Endodermal cell (in vitro differentiated cells): ENCODE data around the gene JAK3. TPM values are rescaled to one million over a fixed set of nuclear protein-coding genes. Genes with fewer than 3 reads are reported as not detected.

Experiments
- DNase-seq: peaks from one replicate; pipeline ENCODE4 v3.0.0-alpha.2; 2017
- H3K27ac ChIP-seq: 2 replicates; pipeline ENCODE4 v1.5.1; 2013; ENCODE audit warnings: mild to moderate bottlenecking, low read depth, low read length, moderate library complexity
- H3K27me3 ChIP-seq: 2 replicates; pipeline ENCODE4 v1.6.1; 2013; ENCODE audit warnings: mild to moderate bottlenecking, low read length, moderate library complexity; ENCODE audit not compliant: insufficient read depth, control insufficient read depth, poor library complexity, severe bottlenecking
- H3K36me3 ChIP-seq: 2 replicates; pipeline ENCODE4 v1.7.0; 2013; ENCODE audit warnings: mild to moderate bottlenecking, low read length, moderate library complexity; ENCODE audit not compliant: control insufficient read depth, insufficient read depth
- H3K4me1 ChIP-seq: one replicate; pipeline ENCODE4 v1.7.0; 2013; ENCODE audit warnings: low read length; ENCODE audit not compliant: control insufficient read depth, insufficient read depth
- H3K4me3 ChIP-seq: 2 replicates; pipeline ENCODE4 v1.5.1; 2013; ENCODE audit warnings: mild to moderate bottlenecking, low read length, moderate library complexity
- H3K9ac ChIP-seq: 2 replicates; pipeline ENCODE4 v1.6.1; 2013; ENCODE audit warnings: mild to moderate bottlenecking, low read length, moderate library complexity; ENCODE audit not compliant: poor library complexity, severe bottlenecking; ENCODE audit errors: extremely low read depth
- H3K9me3 ChIP-seq: 2 replicates; pipeline ENCODE4 v1.6.1; 2013; ENCODE audit warnings: mild to moderate bottlenecking, low read length, moderate library complexity; ENCODE audit not compliant: control insufficient read depth
- H3K27ac Mint-ChIP-seq: 2 replicates; pipeline ENCODE4 v1.8.0; 2020; ENCODE audit warnings: mixed read lengths
- H3K27me3 Mint-ChIP-seq: 2 replicates; pipeline ENCODE4 v1.8.0; 2021; ENCODE audit warnings: mild to moderate bottlenecking, mixed read lengths; ENCODE audit not compliant: insufficient read depth
- H3K36me3 Mint-ChIP-seq: 2 replicates; pipeline ENCODE4 v1.8.0; 2020; ENCODE audit warnings: low read depth, mixed read lengths
- H3K4me1 Mint-ChIP-seq: 2 replicates; pipeline ENCODE4 v1.8.0; 2020; ENCODE audit warnings: mixed read lengths
- H3K4me3 Mint-ChIP-seq: 2 replicates; pipeline ENCODE4 v1.8.0; 2020; ENCODE audit warnings: mild to moderate bottlenecking, moderate library complexity, mixed read lengths
- H3K9me3 Mint-ChIP-seq: 2 replicates; pipeline ENCODE4 v1.8.0; 2020; ENCODE audit warnings: mild to moderate bottlenecking, mixed read lengths
- CTCF ChIP-seq: fragments of 200-600 bp; sonication (generic); conservative IDR thresholded peaks from 2 replicates; pipeline ENCODE4 v1.5.0; 2021; ENCODE audit warnings: antibody characterized with exemption, mild to moderate bottlenecking
- WGBS, 2 experiments: methylation state at CpG; one replicate each; pipeline versions ENCODE4 v1.1.5 to v1.1.7; 2013; ENCODE audit warnings: missing lambda C conversion rate in 2 of 2, mixed read lengths in 1 of 2; ENCODE audit not compliant: insufficient coverage in 1 of 2, insufficient read length in 1 of 2; 5-methylcytosine and 5-hydroxymethylcytosine counted together
- long read RNA-seq, 4 experiments: library from polyadenylated mRNA in 2 of 4; library from RNA in 1 of 4; library from capped mRNA in 1 of 4; stranded (forward) in 3 of 4; unstranded in 1 of 4; transcript quantifications; one replicate each; pipeline ENCODE4 v2.0.0, GENCODE V29; 2020 to 2021; ENCODE audit warnings: inconsistent platforms in 1 of 4
- polyA plus RNA-seq, 2 experiments: library from polyadenylated mRNA; stranded (reverse); fragments of 50-300 nt; gene quantifications; one replicate each; pipeline ENCODE4 v1.2.3, GENCODE V29; 2013
- total RNA-seq, 2 donors: library from RNA; stranded (reverse); fragmentation: NEBNext Ultra II Directional in 1 of 2; extraction: Animal tissue kit (Norgen Biotek cat#: 25700) in 1 of 2; gene quantifications; 2 replicates in 1 of 2; 3 replicates in 1 of 2; pipeline ENCODE4 v1.2.1, GENCODE V29; 2021

The JAK3 gene
- total RNA-seq: 1 to 10 TPM; 2.8 to 3.2 TPM
- 2.7 TPM for polyA plus RNA-seq (2013, experiment 1 of 2)
- 3.0 TPM for polyA plus RNA-seq (2013, experiment 2 of 2)
- long read RNA-seq, experiment 1, partial matches to known transcripts: 0 of 1 reads
- long read RNA-seq, experiment 1, other reads (novel, unspliced or antisense): 1 of 1 reads
- long read RNA-seq, experiment 2, full-length matches to known transcripts: 1 of 9 reads
- long read RNA-seq, experiment 2, partial matches to known transcripts: 7 of 9 reads
- long read RNA-seq, experiment 2, other reads (novel, unspliced or antisense): 1 of 9 reads
- long read RNA-seq, experiment 3, partial matches to known transcripts: 2 of 3 reads
- long read RNA-seq, experiment 3, other reads (novel, unspliced or antisense): 1 of 3 reads
- long read RNA-seq, experiment 4, partial matches to known transcripts: 0 of 3 reads
- long read RNA-seq, experiment 4, other reads (novel, unspliced or antisense): 3 of 3 reads

DNA sequence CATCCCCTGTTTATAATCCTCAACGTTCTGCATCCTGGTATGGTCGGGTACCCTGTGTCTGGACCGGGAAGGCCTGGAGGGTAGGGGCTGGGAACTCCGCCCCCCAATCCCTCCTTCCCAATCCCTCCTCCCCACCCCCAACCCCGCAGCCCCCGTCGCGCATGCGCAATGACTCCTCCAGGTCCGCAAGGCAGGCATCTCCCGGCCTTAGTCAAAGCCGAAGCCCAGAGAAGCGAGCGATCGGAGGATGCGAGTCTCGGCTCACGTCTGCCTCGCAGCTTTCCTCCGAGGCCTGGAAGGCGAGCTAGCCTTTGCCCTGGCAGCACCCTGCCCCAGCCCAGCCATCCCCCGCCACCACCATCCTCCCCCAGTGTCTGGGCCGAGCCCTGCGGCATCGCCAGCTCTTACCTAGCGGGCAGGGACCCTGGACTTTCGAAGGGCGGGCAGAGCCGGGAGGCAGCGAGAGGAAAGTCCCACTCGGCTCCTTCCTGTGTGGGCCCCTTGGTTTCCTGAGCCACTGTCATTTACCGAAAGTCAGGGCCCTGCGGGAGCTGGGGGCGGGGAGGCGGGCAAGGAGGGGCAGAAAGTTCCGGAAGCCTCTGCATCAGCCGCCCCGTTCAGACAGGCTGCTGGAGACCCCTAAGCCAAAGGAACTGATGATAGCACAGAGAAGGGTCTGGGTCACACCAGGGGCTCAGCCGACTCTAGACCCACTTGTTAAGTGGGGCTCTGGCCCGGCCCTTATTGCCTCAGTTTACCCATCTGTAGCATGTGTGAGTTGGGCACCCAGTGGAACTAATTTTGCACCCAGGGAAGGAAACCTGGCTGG, at the start of gene JAK3:
Gene JAK3 (minus strand): TSS at position 445 of the 829 bp plus-strand sequence. CDS start 3,565 bp downstream, outside the sequence.
- H3K27me3 Mint-ChIP-seq: peaks cover 40% of the 10 kb centered on the region
- Histone ChIP-seq H3K36me3 (no peaks in the 10 kb centered on the region), H3K4me3 (no peak within 1 kb of the TSS), H3K27ac (no peak within 1 kb of the TSS), H3K4me1 (peaks cover under 1% of the 10 kb centered on the region), H3K9ac (no peak within 1 kb of the TSS), H3K27me3 (peaks cover 15% of the 10 kb centered on the region), H3K9me3 (no peaks in the 10 kb centered on the region)
- no peak for TF ChIP-seq CTCF
- no peak within 1 kb of the TSS for H3K27ac Mint-ChIP-seq
- no peaks in the 10 kb centered on the region for H3K9me3 Mint-ChIP-seq
- no peaks in the 10 kb centered on the region for H3K4me1 Mint-ChIP-seq
- WGBS, 2 experiments: 26 to 46% methylated on average over 15 to 40 of the region's 40 CpGs
- H3K4me3 Mint-ChIP-seq: peak within 1 kb of the TSS; percentile 47
- no peaks in the 10 kb centered on the region for H3K36me3 Mint-ChIP-seq
- peak; percentile 97 for DNase-seq

DNA sequence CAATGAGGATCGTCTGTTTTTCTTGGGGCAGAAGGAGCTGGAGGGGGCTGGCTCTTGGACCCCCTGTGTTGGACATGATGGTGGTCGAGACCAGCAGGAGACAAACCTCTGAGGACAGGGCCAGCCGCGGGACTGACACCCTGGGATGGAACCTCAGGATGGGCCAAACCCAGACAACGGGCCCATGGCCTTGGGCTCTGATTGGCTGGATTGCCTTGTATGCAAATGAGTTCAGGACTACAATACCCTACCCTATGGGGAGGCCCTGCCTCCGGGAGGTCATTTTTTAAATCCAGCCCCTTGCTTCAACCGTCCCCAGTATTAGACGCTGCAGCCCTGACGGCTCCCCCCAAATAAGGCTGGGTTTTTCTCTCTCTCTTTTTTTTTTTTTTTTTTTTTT, 46.0 kb upstream of the JAK3 start:
- TF ChIP-seq CTCF: no peak
- H3K27ac Mint-ChIP-seq: no peak overlapping the region
- WGBS, 2 experiments: 63 to 88% methylated on average over 5 to 9 of the region's 9 CpGs
- peaks cover 26% of the 10 kb centered on the region for H3K27me3 Mint-ChIP-seq
- Histone ChIP-seq H3K4me3 (no peak overlapping the region), H3K4me1 (no peaks in the 10 kb centered on the region), H3K27me3 (peaks cover 8% of the 10 kb centered on the region), H3K27ac (no peak overlapping the region), H3K36me3 (no peaks in the 10 kb centered on the region), H3K9me3 (no peaks in the 10 kb centered on the region), H3K9ac (no peak overlapping the region)
- H3K9me3 Mint-ChIP-seq: peaks cover under 1% of the 10 kb centered on the region
- no peak overlapping the region for H3K4me3 Mint-ChIP-seq
- H3K36me3 Mint-ChIP-seq: no peaks in the 10 kb centered on the region
- H3K4me1 Mint-ChIP-seq: no peaks in the 10 kb centered on the region
- no peak for DNase-seq

DNA sequence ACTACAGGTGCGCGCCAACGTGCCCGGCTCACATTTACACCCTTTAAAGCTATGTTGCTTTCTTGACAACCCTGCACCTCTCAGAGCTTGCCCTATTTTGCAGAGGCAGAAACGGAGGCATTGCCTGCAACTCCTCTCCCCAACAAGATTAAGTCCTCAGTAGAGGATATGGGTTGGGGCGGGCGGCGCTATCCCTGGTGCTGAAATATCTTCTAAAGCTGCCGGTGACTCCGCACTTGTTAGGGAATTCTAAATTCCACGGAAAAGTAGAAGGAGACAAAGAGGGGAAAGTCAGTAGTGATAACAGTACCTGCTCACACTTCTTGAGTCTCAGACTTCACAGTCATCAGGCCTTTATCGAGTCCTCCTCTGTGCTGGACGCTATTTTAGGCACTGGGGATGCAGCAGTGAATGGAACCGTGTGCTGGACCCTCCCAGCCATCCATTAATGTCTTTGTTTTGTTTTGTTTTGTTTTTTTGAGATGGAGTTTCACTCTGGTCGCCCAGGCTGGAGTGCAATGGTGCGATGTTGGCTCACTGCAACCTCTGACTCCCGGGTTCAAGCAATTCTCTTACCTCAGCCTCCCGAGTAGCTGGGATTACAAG, 41.9 kb upstream of the JAK3 start:
- Histone ChIP-seq H3K4me3 (no peak overlapping the region), H3K9ac (no peak overlapping the region), H3K36me3 (no peaks in the 10 kb centered on the region), H3K9me3 (no peaks in the 10 kb centered on the region), H3K27ac (no peak overlapping the region), H3K4me1 (no peaks in the 10 kb centered on the region), H3K27me3 (peaks cover 8% of the 10 kb centered on the region)
- no peak for TF ChIP-seq CTCF
- WGBS, 2 experiments: 25 to 28% methylated on average over 9 to 18 of the region's 18 CpGs
- Mint-ChIP-seq H3K4me1 (no peaks in the 10 kb centered on the region), H3K36me3 (no peaks in the 10 kb centered on the region), H3K4me3 (no peak overlapping the region), H3K27me3 (peaks cover 21% of the 10 kb centered on the region), H3K9me3 (no peaks in the 10 kb centered on the region), H3K27ac (no peak overlapping the region)
- DNase-seq: peak; percentile 92
